HG03280 (cell line): Measurements from ENCODE around the gene BTG1.
A peak's percentile ranks its signal among the peaks of the same experiment; 100 is the strongest.

Source experiments
- ATAC-seq: cut with Tn5 transposase; IDR thresholded peaks from one replicate; pipeline ENCODE4 v1.9.1; 2021; ENCODE audit warnings: mild to moderate bottlenecking, moderate library complexity; ENCODE audit not compliant: unreplicated experiment

Gene BTG1

DNA sequence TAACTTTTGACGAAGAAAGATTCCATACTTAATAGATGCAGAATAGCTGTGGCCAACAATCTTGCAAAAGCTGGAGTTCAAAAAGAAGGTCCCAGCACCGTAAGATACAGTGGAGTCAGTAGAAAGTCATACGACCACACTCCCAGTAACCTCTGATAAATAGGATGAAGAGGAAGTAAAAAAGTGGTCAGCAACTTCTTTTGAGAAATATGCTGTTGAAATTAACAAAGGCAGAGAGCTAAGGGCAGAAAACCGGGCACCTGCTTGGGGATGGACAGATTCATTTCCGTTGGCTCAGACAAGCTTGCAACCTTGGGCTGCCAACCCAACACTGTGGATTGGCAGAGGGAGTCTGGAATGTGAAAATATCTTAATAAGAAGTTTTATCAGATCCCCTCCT is 40.0 kb downstream of the BTG1 start:
- ATAC-seq, result no peak

DNA sequence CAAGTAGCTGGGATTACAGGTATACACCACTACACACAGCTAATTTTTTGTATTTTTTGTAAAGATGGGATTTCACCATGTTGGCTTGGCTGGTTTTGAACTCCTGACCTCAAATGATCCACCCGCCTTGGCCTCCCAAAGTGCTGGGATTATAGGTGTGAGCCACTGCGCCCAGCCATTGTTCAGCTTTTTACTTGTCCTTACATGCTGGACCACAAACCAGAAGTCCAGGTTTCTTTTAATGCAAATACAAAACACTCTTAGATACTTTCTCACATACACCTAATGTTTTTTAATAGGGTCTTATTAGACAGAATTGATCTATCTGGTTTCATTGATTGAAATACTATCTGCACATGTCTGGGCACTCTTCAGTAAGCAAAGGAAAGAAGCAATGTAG is 40.5 kb downstream of the BTG1 start:
- ATAC-seq, result no peak

DNA sequence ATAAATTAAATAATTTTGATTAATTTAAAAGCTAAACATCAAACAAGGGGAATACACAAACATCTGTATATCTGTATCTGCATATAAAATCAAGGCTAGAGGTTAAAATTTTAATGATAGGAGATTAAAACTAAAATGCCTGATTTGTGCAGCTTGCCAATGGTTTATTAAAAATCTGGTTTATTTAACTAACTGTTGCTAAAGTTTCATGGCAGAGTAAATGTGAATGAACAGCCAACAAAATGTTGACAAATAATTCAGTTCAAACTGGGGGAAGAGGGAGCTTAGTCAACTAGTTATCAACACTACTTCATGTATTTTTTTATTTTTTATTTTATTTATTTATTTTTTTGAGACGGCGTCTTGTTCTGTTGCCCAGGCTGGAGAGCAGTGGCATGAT is 43.0 kb downstream of the BTG1 start:
- ATAC-seq, result no peak

DNA sequence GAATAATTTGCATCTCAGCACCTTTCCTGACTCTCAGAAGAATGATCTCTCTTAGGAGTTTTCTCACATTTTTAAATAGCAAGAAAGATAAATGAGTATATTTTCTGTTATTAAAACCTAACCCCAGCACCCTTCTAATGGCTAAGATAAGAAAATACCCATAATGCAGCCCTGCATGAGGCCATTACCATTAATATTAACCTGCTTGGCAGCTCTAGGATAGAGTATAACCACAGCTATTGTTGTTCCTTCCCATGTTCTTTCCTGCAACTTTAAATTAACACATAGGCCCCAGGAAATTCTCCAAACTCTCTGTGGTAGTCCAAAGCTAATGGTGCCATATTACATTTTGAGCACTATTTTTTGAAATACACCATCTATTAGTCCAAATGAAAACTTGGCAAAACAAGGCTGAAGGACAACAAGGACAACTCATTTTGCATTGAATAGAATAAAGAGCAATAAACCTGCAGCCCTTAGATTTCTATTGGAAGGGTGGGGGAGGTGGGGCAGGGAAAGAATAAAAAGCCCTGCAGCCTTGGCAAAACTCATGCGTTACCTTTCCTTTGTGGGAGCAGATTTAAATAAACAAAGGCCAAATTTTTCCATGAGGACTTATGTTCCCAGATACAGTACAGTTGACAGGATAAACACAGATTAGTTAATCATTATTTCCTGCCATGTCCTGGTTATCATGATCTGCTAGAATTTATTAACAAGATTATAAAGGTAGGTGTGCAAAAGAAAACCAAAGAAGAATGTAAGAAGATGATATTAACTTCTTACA is 46.9 kb downstream of the BTG1 start:
- ATAC-seq, result no peak

DNA sequence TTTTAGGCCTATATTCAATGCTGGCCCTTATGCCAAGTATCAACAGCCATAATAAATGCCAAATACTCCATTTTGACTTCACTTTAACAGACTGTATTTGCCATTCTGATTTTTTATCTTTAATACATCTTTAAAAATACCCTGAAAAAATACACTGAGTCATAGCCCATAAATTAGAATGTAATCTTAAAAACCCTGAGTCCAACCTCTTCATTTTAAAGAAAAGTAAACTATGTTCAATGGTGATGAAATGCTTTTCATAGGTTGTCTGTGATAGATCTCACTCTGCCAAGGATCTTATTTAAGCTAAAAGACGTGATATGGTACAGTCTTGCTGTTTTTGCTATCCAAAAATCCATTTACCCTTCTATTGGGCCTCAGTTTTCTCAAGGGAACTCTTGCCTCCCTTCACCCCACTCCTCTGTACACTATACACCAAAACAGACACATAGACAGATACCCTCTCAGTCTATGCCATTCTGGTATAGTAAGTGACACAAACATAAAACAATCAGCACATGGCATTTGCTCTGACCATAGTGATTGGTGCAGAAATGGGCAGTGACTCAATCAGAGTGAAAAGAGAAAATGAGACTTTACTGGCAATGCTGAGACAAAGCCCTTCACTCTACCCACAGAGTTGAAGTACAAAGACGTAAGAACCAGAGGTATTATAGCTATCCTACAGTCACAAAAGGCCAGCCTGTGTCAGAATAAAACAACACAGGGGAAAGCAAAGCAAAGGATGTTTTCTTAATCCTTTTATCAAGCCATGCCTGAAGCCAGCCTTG is 49.1 kb downstream of the BTG1 start:
- ATAC-seq, result no peak

DNA sequence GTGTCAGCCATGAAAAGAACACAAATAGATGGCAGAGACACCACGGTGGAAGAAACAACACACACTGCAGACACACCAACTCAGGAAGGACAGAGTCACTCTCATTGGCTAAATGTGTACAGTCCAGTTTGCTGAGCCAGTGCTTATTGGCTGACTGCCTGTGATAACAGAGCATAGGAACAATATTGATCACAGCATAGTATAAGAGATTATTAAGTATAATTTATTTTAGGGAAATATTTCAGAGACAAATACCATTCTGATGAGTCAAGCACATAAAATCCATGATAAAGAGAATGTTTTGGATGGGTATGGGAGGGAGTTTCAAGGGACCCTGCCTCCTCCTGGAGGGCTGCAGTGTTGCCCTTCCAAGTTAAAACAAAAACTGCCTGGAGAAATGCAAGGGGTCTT is 50.9 kb downstream of the BTG1 start:
- ATAC-seq, result peak; percentile 26

DNA sequence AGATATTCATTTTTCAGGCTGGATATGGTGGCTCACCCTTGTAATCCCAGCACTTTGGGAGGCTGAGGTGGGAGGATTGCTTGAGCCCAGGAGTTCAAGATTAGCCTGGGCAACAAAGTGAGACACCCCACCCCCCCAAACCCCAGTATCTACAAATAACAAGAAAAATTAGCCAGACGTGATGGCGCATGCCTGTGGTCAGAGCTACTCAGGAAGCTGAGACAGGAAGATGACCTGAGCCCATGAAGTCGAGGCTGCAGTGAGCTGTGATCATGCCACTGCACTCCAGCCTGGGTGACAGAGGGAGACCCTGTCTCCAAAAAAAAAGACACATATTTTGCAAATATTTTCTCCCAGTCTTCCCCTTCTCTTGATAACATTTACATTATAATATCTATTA is 51.3 kb downstream of the BTG1 start:
- ATAC-seq, result peak; percentile 46
